ENCODE measurements around the gene MUC6.

MUC6 gene

GRCh38 chr11:1038361-1038760, 1.8 kb upstream of the MUC6 start:
- WGBS = 80% methylated on average over 10 of the region's 10 CpGs

GRCh38 chr11:1037506-1038055, 1.1 kb upstream of the MUC6 start:
- H2BK15ac ChIP-seq (ENCODE audit: low read depth, poor library complexity, severe bottlenecking) = no peak overlapping the region
- H2BK12ac ChIP-seq (ENCODE audit: low read length in 2 of 2) = no peak overlapping the region
- 80% methylated on average over 26 of the region's 26 CpGs for WGBS
- H3K18ac ChIP-seq (ENCODE audit: low read depth in 1 of 2, low read length in 2 of 2) = no peak overlapping the region
- H2BK120ac ChIP-seq (ENCODE audit: low read depth, low read length) = no peak overlapping the region
- H3K9ac ChIP-seq (ENCODE audit: low read length) = no peak overlapping the region
- no peak overlapping the region for H3K14ac ChIP-seq (ENCODE audit: low read length in 2 of 2)
- H3K36me3 ChIP-seq (ENCODE audit: control insufficient read depth in 1 of 2, insufficient read depth in 2 of 2, low read depth in 1 of 2, low read length in 2 of 2) = no peaks in the 10 kb centered on the region
- no peak overlapping the region for H2BK5ac ChIP-seq (ENCODE audit: low read depth, low read length, poor library complexity, severe bottlenecking)
- peaks cover 6 to 51% of the 10 kb centered on the region in 2 experiments for H3K27me3 ChIP-seq (ENCODE audit: control insufficient read depth in 1 of 2, insufficient read depth in 1 of 2, low read length in 2 of 2)
- no peak overlapping the region for H3K23ac ChIP-seq (ENCODE audit: low read length in 2 of 2)
- no peak for DNase-seq
- no peaks in the 10 kb centered on the region for H3K79me1 ChIP-seq (replicated peaks; ENCODE audit: low read length, poor library complexity, severe bottlenecking)
- H3K4me2 ChIP-seq (ENCODE audit: low read length, poor library complexity, severe bottlenecking) = no peak overlapping the region
- no peak overlapping the region for H3K27ac ChIP-seq (ENCODE audit: low read length, poor library complexity, severe bottlenecking)
- no peak overlapping the region for H4K91ac ChIP-seq (ENCODE audit: low read length)
- no peak overlapping the region for H3K4me3 ChIP-seq (ENCODE audit: insufficient read depth in 1 of 2, low read depth in 1 of 2, low read length in 2 of 2)
- H3K4ac ChIP-seq (ENCODE audit: low read depth in 1 of 2, low read length in 2 of 2) = no peak overlapping the region
- H3K9me3 ChIP-seq (ENCODE audit: control insufficient read depth, low read length) = no peaks in the 10 kb centered on the region
- no peak overlapping the region for H2AK5ac ChIP-seq (ENCODE audit: low read length, severe bottlenecking)
- H3K4me1 ChIP-seq (ENCODE audit: control insufficient read depth, insufficient read depth, low read depth, low read length) = peaks cover 3% of the 10 kb centered on the region
- H2AFZ ChIP-seq (ENCODE audit: low read depth, low read length) = no peak overlapping the region
- H4K8ac ChIP-seq (ENCODE audit: low read length) = no peak overlapping the region

More at GRCh38 chr11:1038361-1038760, 1.8 kb upstream of the MUC6 start:
- no peak overlapping the region for H3K18ac ChIP-seq (ENCODE audit: low read depth in 1 of 2, low read length in 2 of 2)
- H3K79me1 ChIP-seq (replicated peaks; ENCODE audit: low read length, poor library complexity, severe bottlenecking) = no peaks in the 10 kb centered on the region
- peaks cover 6 to 54% of the 10 kb centered on the region in 2 experiments for H3K27me3 ChIP-seq (ENCODE audit: control insufficient read depth in 1 of 2, insufficient read depth in 1 of 2, low read length in 2 of 2)
- H3K14ac ChIP-seq (ENCODE audit: low read length in 2 of 2) = no peak overlapping the region
- no peak overlapping the region for H3K4me2 ChIP-seq (ENCODE audit: low read length, poor library complexity, severe bottlenecking)
- H3K9ac ChIP-seq (ENCODE audit: low read length) = no peak overlapping the region
- H3K9me3 ChIP-seq (ENCODE audit: control insufficient read depth, low read length) = no peaks in the 10 kb centered on the region
- no peak overlapping the region for H4K91ac ChIP-seq (ENCODE audit: low read length)
- H2BK120ac ChIP-seq (ENCODE audit: low read depth, low read length) = no peak overlapping the region
- H3K23ac ChIP-seq (ENCODE audit: low read length in 2 of 2) = no peak overlapping the region
- no peak for DNase-seq
- H3K27ac ChIP-seq (ENCODE audit: low read length, poor library complexity, severe bottlenecking) = no peak overlapping the region
- H2AFZ ChIP-seq (ENCODE audit: low read depth, low read length) = no peak overlapping the region
- H3K4me1 ChIP-seq (ENCODE audit: control insufficient read depth, insufficient read depth, low read depth, low read length) = peaks cover 3% of the 10 kb centered on the region
- H3K4ac ChIP-seq (ENCODE audit: low read depth in 1 of 2, low read length in 2 of 2) = no peak overlapping the region
- H4K8ac ChIP-seq (ENCODE audit: low read length) = no peak overlapping the region
- no peak overlapping the region for H2AK5ac ChIP-seq (ENCODE audit: low read length, severe bottlenecking)
- no peak overlapping the region for H2BK5ac ChIP-seq (ENCODE audit: low read depth, low read length, poor library complexity, severe bottlenecking)
- no peak overlapping the region for H2BK15ac ChIP-seq (ENCODE audit: low read depth, poor library complexity, severe bottlenecking)
- no peaks in the 10 kb centered on the region for H3K36me3 ChIP-seq (ENCODE audit: control insufficient read depth in 1 of 2, insufficient read depth in 2 of 2, low read depth in 1 of 2, low read length in 2 of 2)
- H3K4me3 ChIP-seq (ENCODE audit: insufficient read depth in 1 of 2, low read depth in 1 of 2, low read length in 2 of 2) = no peak overlapping the region
- no peak overlapping the region for H2BK12ac ChIP-seq (ENCODE audit: low read length in 2 of 2)

- Histone ChIP-seq H2BK12ac (ENCODE audit: low read length in 2 of 2) (no peak overlapping the region), H3K4me2 (ENCODE audit: low read length, poor library complexity, severe bottlenecking) (no peak overlapping the region), H3K4ac (ENCODE audit: low read depth in 1 of 2, low read length in 2 of 2) (no peak overlapping the region), H3K27me3 (ENCODE audit: control insufficient read depth in 1 of 2, insufficient read depth in 1 of 2, low read length in 2 of 2) (peaks cover 4 to 45% of the 10 kb centered on the region in 2 experiments), H3K23ac (ENCODE audit: low read length in 2 of 2) (no peak overlapping the region), H2BK120ac (ENCODE audit: low read depth, low read length) (no peak overlapping the region), H3K79me1 (replicated peaks; ENCODE audit: low read length, poor library complexity, severe bottlenecking) (no peaks in the 10 kb centered on the region), H2AK5ac (ENCODE audit: low read length, severe bottlenecking) (no peak overlapping the region), H3K4me3 (ENCODE audit: insufficient read depth in 1 of 2, low read depth in 1 of 2, low read length in 2 of 2) (no peak overlapping the region), H4K8ac (ENCODE audit: low read length) (no peak overlapping the region), H2BK5ac (ENCODE audit: low read depth, low read length, poor library complexity, severe bottlenecking) (no peak overlapping the region), H3K36me3 (ENCODE audit: control insufficient read depth in 1 of 2, insufficient read depth in 2 of 2, low read depth in 1 of 2, low read length in 2 of 2) (no peaks in the 10 kb centered on the region), H3K27ac (ENCODE audit: low read length, poor library complexity, severe bottlenecking) (no peak overlapping the region), H3K4me1 (ENCODE audit: control insufficient read depth, insufficient read depth, low read depth, low read length) (peaks cover 3% of the 10 kb centered on the region), H4K91ac (ENCODE audit: low read length) (no peak overlapping the region), H3K9me3 (ENCODE audit: control insufficient read depth, low read length) (no peaks in the 10 kb centered on the region), H3K18ac (ENCODE audit: low read depth in 1 of 2, low read length in 2 of 2) (no peak overlapping the region), H2AFZ (ENCODE audit: low read depth, low read length) (no peak overlapping the region), H3K14ac (ENCODE audit: low read length in 2 of 2) (no peak overlapping the region), H3K9ac (ENCODE audit: low read length) (no peak overlapping the region), H2BK15ac (ENCODE audit: low read depth, poor library complexity, severe bottlenecking) (no peak overlapping the region)
- no peak for DNase-seq
- WGBS = 83% methylated on average over 13 of the region's 13 CpGs
These were observed 413 bp upstream of the MUC6 start for GRCh38 chr11:1036931-1037330.

- H2BK120ac ChIP-seq (ENCODE audit: low read depth, low read length) = no peak overlapping the region
- peaks cover 0 to 43% of the 10 kb centered on the region in 2 experiments for H3K27me3 ChIP-seq (ENCODE audit: control insufficient read depth in 1 of 2, insufficient read depth in 1 of 2, low read length in 2 of 2)
- H3K14ac ChIP-seq (ENCODE audit: low read length in 2 of 2) = no peak overlapping the region
- no peak overlapping the region for H2BK5ac ChIP-seq (ENCODE audit: low read depth, low read length, poor library complexity, severe bottlenecking)
- DNase-seq = no peak
- no peak overlapping the region for H3K4me3 ChIP-seq (ENCODE audit: insufficient read depth in 1 of 2, low read depth in 1 of 2, low read length in 2 of 2)
- H3K23ac ChIP-seq (ENCODE audit: low read length in 2 of 2) = no peak overlapping the region
- H3K9me3 ChIP-seq (ENCODE audit: control insufficient read depth, low read length) = no peaks in the 10 kb centered on the region
- H4K91ac ChIP-seq (ENCODE audit: low read length) = no peak overlapping the region
- H4K8ac ChIP-seq (ENCODE audit: low read length) = no peak overlapping the region
- no peak overlapping the region for H3K27ac ChIP-seq (ENCODE audit: low read length, poor library complexity, severe bottlenecking)
- H3K36me3 ChIP-seq (ENCODE audit: control insufficient read depth in 1 of 2, insufficient read depth in 2 of 2, low read depth in 1 of 2, low read length in 2 of 2) = no peaks in the 10 kb centered on the region
- no peak overlapping the region for H2BK12ac ChIP-seq (ENCODE audit: low read length in 2 of 2)
- H3K18ac ChIP-seq (ENCODE audit: low read depth in 1 of 2, low read length in 2 of 2) = no peak overlapping the region
- H3K4ac ChIP-seq (ENCODE audit: low read depth in 1 of 2, low read length in 2 of 2) = no peak overlapping the region
- 88% methylated on average over 28 of the region's 29 CpGs for WGBS
- H2BK15ac ChIP-seq (ENCODE audit: low read depth, poor library complexity, severe bottlenecking) = peak overlapping the region; percentile 31
- H2AK5ac ChIP-seq (ENCODE audit: low read length, severe bottlenecking) = no peak overlapping the region
- no peak overlapping the region for H2AFZ ChIP-seq (ENCODE audit: low read depth, low read length)
- no peak overlapping the region for H3K4me2 ChIP-seq (ENCODE audit: low read length, poor library complexity, severe bottlenecking)
- no peaks in the 10 kb centered on the region for H3K79me1 ChIP-seq (replicated peaks; ENCODE audit: low read length, poor library complexity, severe bottlenecking)
- H3K4me1 ChIP-seq (ENCODE audit: control insufficient read depth, insufficient read depth, low read depth, low read length) = peaks cover 3% of the 10 kb centered on the region
- no peak overlapping the region for H3K9ac ChIP-seq (ENCODE audit: low read length)
These were observed 788 bp downstream of the MUC6 start for GRCh38 chr11:1035577-1036283.

All from mesenchymal stem cell (in vitro differentiated cells and primary cell).